Adrenal gland (tissue), 5 donors: ENCODE data around the gene SOBP.

Experiments used
- POLR2A ChIP-seq, 2 donors: fragments of 450-650 bp; IDR thresholded peaks; one replicate each; pipeline ENCODE4 v1.6.1; 2017; ENCODE audit warnings: antibody characterized with exemption in 2 of 2, mild to moderate bottlenecking in 2 of 2, moderate library complexity in 1 of 2
- TF ChIP-seq, protein P1 (sequence below), 6 experiments: fragments of 450-650 bp in 4 of 6; fragments of 200-600 bp in 2 of 6; sonication (generic) in 1 of 6; IDR thresholded peaks; 1 replicate in 5 of 6; 2 replicates in 1 of 6; pipeline versions ENCODE4 v1.5.1 to v1.8.0; 2016 to 2021; ENCODE audit warnings: antibody characterized with exemption in 6 of 6, mild to moderate bottlenecking in 2 of 6, moderate library complexity in 1 of 6
- donor health status: DM: no; HTN: no; CAD: no.

- TF ChIP-seq, protein P1, sequence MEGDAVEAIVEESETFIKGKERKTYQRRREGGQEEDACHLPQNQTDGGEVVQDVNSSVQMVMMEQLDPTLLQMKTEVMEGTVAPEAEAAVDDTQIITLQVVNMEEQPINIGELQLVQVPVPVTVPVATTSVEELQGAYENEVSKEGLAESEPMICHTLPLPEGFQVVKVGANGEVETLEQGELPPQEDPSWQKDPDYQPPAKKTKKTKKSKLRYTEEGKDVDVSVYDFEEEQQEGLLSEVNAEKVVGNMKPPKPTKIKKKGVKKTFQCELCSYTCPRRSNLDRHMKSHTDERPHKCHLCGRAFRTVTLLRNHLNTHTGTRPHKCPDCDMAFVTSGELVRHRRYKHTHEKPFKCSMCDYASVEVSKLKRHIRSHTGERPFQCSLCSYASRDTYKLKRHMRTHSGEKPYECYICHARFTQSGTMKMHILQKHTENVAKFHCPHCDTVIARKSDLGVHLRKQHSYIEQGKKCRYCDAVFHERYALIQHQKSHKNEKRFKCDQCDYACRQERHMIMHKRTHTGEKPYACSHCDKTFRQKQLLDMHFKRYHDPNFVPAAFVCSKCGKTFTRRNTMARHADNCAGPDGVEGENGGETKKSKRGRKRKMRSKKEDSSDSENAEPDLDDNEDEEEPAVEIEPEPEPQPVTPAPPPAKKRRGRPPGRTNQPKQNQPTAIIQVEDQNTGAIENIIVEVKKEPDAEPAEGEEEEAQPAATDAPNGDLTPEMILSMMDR (IDR thresholded peaks at IDR 0.05) = no peak
- TF ChIP-seq POLR2A (IDR thresholded peaks at IDR 0.05) = no peak
Observed at GRCh38 chr6:107660839-107661238, 170.9 kb downstream of the SOBP start.
